RWPE1 (cell line): ENCODE measurements around the gene BST1.

Experiments used
- CTCF ChIA-PET: fragments of 350-600 bp; sonication (Branson Sonifier 250); formaldehyde crosslinking; extraction: SDS; loops from one replicate; lab custom pipeline; 2021; lab: Yijun Ruan, JAX
- POLR2A ChIA-PET: fragments of 400-600 bp; formaldehyde crosslinking; extraction: SDS; loops from one replicate; lab custom pipeline; 2020; ENCODE audit warnings: antibody characterized with exemption; ENCODE audit not compliant: low non-redundant PET; lab: Yijun Ruan, JAX
- DNase-seq: peaks from one replicate; pipeline ENCODE4 v3.0.0; 2012; ENCODE audit warnings: low spot score
- H3K27ac ChIP-seq: fragments of 450-650 bp; 2 replicates; pipeline ENCODE4 v1.5.1; 2017
- TF ChIP-seq, protein P1 (sequence below): fragments of 450-650 bp; conservative IDR thresholded peaks from 2 replicates; pipeline ENCODE4 v1.5.1; 2017; ENCODE audit warnings: low read depth, mild to moderate bottlenecking

Gene BST1

DNA sequence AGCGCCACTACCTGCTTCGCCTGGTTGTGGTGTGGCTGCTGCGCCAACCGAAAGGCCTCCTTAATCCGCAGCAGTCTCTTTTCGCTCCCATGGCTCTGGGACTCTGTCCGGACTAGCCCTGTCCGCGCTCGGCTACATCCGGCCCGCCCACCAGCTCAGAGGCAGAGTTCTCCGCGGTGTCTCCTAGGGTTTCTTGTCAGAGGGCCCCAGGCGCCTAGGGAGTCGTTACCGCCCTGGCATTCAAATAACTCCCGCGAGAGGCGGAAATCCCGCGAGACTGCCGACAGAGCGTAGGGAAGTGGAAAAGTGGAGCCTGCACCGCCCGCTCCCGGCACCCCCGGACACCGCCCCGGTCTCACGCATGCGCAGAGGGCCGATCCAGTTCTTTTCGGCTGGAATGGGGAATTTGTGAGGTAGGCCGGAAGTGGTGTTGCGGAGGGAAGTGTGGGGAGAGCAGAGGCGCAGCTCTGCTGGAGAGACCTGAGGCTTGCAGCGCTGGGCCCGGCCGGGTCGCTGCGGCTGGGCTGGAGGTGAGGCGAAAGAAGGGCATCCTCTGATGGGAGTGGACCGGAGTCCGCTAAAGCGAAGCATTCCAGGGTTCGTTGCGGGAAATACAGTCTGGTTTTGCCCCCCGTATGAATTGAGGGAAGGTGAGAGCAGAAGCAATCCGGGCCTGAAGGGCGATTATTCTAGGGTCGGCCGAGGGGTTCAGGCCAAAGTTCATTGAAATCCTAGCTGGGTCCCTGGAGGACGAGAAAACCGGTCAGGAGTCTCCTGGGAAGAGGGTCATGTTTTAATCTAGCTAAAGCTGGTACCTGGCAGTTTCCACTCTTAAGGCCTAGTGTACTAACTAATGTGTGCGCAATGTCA, 21.3 kb upstream of the BST1 start, which contains the start of gene FAM200B:
FAM200B (plus strand) TSS at position 456 of the 870 bp plus-strand sequence. CDS start 5,151 bp downstream, outside the sequence.
- POLR2A ChIA-PET = interaction anchor here (0.9 kb wide), 1 partner anchor 43 kb away, joined by 3 read pairs; no protein-coding TSS in a partner anchor
- DNase-seq = peak; percentile 97
- TF ChIP-seq, protein P1, sequence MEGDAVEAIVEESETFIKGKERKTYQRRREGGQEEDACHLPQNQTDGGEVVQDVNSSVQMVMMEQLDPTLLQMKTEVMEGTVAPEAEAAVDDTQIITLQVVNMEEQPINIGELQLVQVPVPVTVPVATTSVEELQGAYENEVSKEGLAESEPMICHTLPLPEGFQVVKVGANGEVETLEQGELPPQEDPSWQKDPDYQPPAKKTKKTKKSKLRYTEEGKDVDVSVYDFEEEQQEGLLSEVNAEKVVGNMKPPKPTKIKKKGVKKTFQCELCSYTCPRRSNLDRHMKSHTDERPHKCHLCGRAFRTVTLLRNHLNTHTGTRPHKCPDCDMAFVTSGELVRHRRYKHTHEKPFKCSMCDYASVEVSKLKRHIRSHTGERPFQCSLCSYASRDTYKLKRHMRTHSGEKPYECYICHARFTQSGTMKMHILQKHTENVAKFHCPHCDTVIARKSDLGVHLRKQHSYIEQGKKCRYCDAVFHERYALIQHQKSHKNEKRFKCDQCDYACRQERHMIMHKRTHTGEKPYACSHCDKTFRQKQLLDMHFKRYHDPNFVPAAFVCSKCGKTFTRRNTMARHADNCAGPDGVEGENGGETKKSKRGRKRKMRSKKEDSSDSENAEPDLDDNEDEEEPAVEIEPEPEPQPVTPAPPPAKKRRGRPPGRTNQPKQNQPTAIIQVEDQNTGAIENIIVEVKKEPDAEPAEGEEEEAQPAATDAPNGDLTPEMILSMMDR = no peak
- peak within 1 kb of the TSS; percentile 97 for H3K27ac ChIP-seq
- CTCF ChIA-PET = interaction anchor here (0.7 kb wide), 1 partner anchor 26 kb away, joined by 5 read pairs; no protein-coding TSS in a partner anchor

DNA sequence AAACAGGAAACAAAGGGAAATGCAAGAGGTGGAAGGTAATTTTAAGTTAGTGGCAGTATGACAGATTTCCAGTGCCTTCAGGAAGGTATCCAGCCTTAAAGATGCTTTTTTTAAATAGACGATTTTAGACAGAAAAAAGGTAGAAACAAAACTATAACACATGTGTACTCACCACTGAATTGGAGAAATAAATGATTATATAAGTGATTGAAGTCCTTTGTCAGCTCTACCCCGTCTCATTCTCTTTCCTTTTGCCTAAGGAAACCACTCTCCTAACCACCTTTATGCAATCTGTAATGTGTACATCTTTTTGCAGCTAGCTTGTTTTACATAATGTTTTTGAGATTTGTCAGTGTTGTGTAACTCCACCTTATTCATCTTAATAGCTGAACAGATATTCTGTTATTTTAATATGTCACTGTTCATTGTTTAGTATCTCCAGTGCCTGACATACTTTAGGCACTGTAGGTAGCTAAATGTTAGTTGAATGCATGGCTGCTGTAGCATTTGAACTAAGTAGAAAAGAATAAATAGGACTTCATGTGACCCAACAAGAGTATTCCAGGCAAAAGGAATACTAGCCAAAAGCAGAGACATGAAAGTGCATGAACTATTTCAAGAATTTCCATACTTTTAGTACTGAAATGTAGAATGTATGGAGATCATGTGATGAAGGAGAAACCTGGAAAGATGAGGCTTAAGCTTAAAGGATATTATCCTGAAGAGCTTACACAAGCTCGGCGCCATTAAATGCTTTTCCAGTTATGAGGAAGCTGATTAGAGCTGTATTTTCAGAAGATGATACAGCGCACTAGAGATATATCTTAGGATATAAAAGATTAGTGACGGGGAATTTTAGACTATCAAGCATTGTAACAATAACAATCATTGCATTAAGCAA, 20.4 kb upstream of the BST1 start:
- ChIA-PET CTCF (interaction anchor here (0.7 kb wide), 1 partner anchor 27 kb away, joined by 5 read pairs; no protein-coding TSS in a partner anchor), POLR2A (no interaction called here)
- no peak for DNase-seq
- peak overlapping the region; percentile 97 for H3K27ac ChIP-seq
- TF ChIP-seq, protein P1 = no peak

GRCh38 chr4:15683143-15683495, 19.7 kb upstream of the BST1 start:
- DNase-seq = no peak
- CTCF ChIA-PET = no interaction called here
- no peak overlapping the region for H3K27ac ChIP-seq
- POLR2A ChIA-PET = no interaction called here
- TF ChIP-seq, protein P1 = no peak

GRCh38 chr4:15684498-15684897, 18.4 kb upstream of the BST1 start:
- TF ChIP-seq, protein P1 = no peak
- no peak overlapping the region for H3K27ac ChIP-seq
- ChIA-PET POLR2A (no interaction called here), CTCF (no interaction called here)
- no peak for DNase-seq

DNA sequence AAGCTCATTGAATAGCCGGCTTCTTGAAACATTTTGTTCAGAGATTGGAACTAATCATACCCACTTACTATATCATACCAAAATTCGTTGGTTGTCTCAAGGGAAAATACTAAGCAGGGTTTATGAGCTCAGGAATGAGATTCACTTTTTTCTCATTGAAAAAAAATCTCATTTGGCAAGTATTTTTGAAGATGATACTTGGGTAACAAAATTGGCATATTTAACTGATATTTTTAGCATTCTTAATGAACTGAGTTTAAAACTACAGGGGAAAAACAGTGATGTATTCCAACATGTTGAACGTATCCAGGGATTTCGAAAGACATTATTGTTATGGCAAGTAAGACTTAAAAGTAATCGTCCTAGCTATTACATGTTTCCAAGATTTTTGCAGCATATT, 14.8 kb upstream of the BST1 start:
- H3K27ac ChIP-seq = no peak overlapping the region
- POLR2A ChIA-PET = no interaction called here

More for the DNA sequence above, 14.8 kb upstream of the BST1 start:
- TF ChIP-seq, protein P1 = no peak
- CTCF ChIA-PET = no interaction called here
- DNase-seq = no peak
